HCT116 (cell line): ENCODE results near the gene KRT81. TPM values are rescaled to one million over a fixed set of nuclear protein-coding genes. Genes with fewer than 3 reads are reported as not detected.

Source experiments
- ATAC-seq: fragments of 200-7000 bp; cut with Tn5 transposase; 2 replicates; pipeline ENCODE4 v1.9.1; 2020; ENCODE audit warnings: mild to moderate bottlenecking, moderate library complexity
- BruUV-seq: library from RNA; stranded (reverse); fragments of 400-500 nt; replicated peaks from 2 replicates; lab custom pipeline; 2021; lab: Mats Ljungman, UMichigan
- CTCF ChIA-PET: fragments of 300-600 bp; sonication (Branson Sonifier 250); formaldehyde crosslinking; loops from one replicate; lab custom pipeline; 2021; ENCODE audit warnings: antibody characterized with exemption; lab: Charles Lee
- POLR2A ChIA-PET: fragments of 300-600, 350-600 bp; sonication (Branson Sonifier 250); formaldehyde crosslinking; loops from one replicate; lab custom pipeline; 2021; ENCODE audit warnings: antibody characterized with exemption; lab: Charles Lee
- RAD21 ChIA-PET, 2 experiments: fragments of 300-600 bp; sonication (Branson Sonifier 250); formaldehyde crosslinking; loops; one replicate each; lab custom pipeline; 2023; ENCODE audit warnings: low total read pairs in 2 of 2; ENCODE audit not compliant: uncharacterized antibody in 2 of 2, unreplicated experiment in 2 of 2, low non-redundant PET in 1 of 2; lab: Charles Lee
- DNase-seq: peaks from one replicate; pipeline ENCODE4 v3.0.0-alpha.2; 2010; ENCODE audit warnings: low read depth, low spot score
- H2AFZ ChIP-seq: fragments of 200-600 bp; shearing (Covaris generic), sonication (generic); 2 replicates; pipeline ENCODE4 v1.6.1; 2017; ENCODE audit warnings: low read depth, mixed run types, mixed read lengths, antibody characterized with exemption, low read length; ENCODE audit not compliant: poor library complexity, severe bottlenecking
- H3K27ac ChIP-seq: 2 replicates; pipeline ENCODE4 v1.5.1; 2012; ENCODE audit warnings: low read depth, low read length
- H3K27me3 ChIP-seq: fragments of 200-600 bp; sonication (generic); 2 replicates; pipeline ENCODE4 v1.6.1; 2016; ENCODE audit warnings: mixed run types, low read length, mixed read lengths; ENCODE audit not compliant: insufficient read depth
- H3K36me3 ChIP-seq, 2 experiments: fragments of 200-500 bp in 1 of 2; fragments of 200-600 bp in 1 of 2; sonication (Bioruptor generic) in 1 of 2; sonication (generic) in 1 of 2; 2 replicates each; pipeline versions ENCODE4 v1.5.1 to v1.6.1; 2014 to 2016; ENCODE audit warnings: low read length in 2 of 2, inconsistent platforms in 1 of 2, mixed read lengths in 1 of 2, mixed run types in 1 of 2; ENCODE audit not compliant: insufficient read depth in 2 of 2, control insufficient read depth in 1 of 2
- H3K4me1 ChIP-seq, 2 experiments: fragments of 200-600 bp in 1 of 2; sonication (generic) in 1 of 2; 2 replicates each; pipeline versions ENCODE4 v1.5.1 to v1.6.1; 2012 to 2017; ENCODE audit warnings: low read length in 2 of 2, inconsistent platforms in 1 of 2, mild to moderate bottlenecking in 1 of 2, mixed read lengths in 1 of 2, mixed run types in 1 of 2, moderate library complexity in 1 of 2; ENCODE audit not compliant: insufficient read depth in 2 of 2, control insufficient read depth in 1 of 2
- H3K4me2 ChIP-seq: fragments of 200-600 bp; sonication (generic); 2 replicates; pipeline ENCODE4 v1.6.1; 2017; ENCODE audit warnings: mixed run types, low read length, mixed read lengths
- H3K4me3 ChIP-seq, 2 experiments: fragments of 200-600 bp in 1 of 2; sonication (generic) in 1 of 2; replicated peaks in 1 of 2; 2 replicates each; pipeline ENCODE4 v1.5.1; 2011 to 2016; ENCODE audit warnings: low read length in 2 of 2, control low read depth in 1 of 2, low read depth in 1 of 2, mild to moderate bottlenecking in 1 of 2, mixed read lengths in 1 of 2, mixed run types in 1 of 2
- H3K79me2 ChIP-seq: fragments of 200-600 bp; sonication (generic); 2 replicates; pipeline ENCODE4 v1.6.1; 2017; ENCODE audit warnings: mild to moderate bottlenecking, mixed run types, low read length, moderate library complexity, mixed read lengths; ENCODE audit not compliant: insufficient read depth
- H3K9ac ChIP-seq: fragments of 200-600 bp; sonication (generic); 2 replicates; pipeline ENCODE4 v1.6.1; 2016; ENCODE audit warnings: low read length, mixed read lengths
- H3K9me2 ChIP-seq: fragments of 200-600 bp; sonication (generic), shearing (Covaris generic); 2 replicates; pipeline ENCODE4 v1.6.1; 2017; ENCODE audit warnings: mixed run types, mild to moderate bottlenecking, moderate library complexity; ENCODE audit not compliant: insufficient read depth
- H3K9me3 ChIP-seq, 2 experiments: fragments of 200-500 bp in 1 of 2; fragments of 200-600 bp in 1 of 2; sonication (Bioruptor generic) in 1 of 2; sonication (generic) in 1 of 2; 2 replicates each; pipeline ENCODE4 v1.6.1; 2014 to 2017; ENCODE audit warnings: low read length in 2 of 2, mixed read lengths in 2 of 2, inconsistent platforms in 1 of 2, low read depth in 1 of 2, mild to moderate bottlenecking in 1 of 2, mixed run types in 1 of 2, moderate library complexity in 1 of 2; ENCODE audit not compliant: control insufficient read depth in 1 of 2, insufficient read depth in 1 of 2
- H4K20me1 ChIP-seq: fragments of 200-600 bp; sonication (generic), shearing (Covaris generic); 2 replicates; pipeline ENCODE4 v1.6.1; 2017; ENCODE audit warnings: mixed run types, mild to moderate bottlenecking, moderate library complexity; ENCODE audit not compliant: insufficient read depth
- ATF3 ChIP-seq: IDR thresholded peaks from 2 replicates; pipeline ENCODE4 v1.6.1; 2012
- CEBPB ChIP-seq: IDR thresholded peaks from 2 replicates; pipeline ENCODE4 v1.6.1; 2012; ENCODE audit warnings: low read depth
- CTCF ChIP-seq, 3 experiments: fragments of 200-600 bp in 1 of 3; sonication (generic) in 1 of 3; IDR thresholded peaks in 2 of 3; conservative IDR thresholded peaks in 1 of 3; 2 replicates each; pipeline ENCODE4 v1.5.1; 2012 to 2017; ENCODE audit warnings: low read depth in 2 of 3, low read length in 2 of 3, antibody characterized with exemption in 1 of 3, borderline replicate concordance in 1 of 3, control low read depth in 1 of 3, mild to moderate bottlenecking in 1 of 3, mixed read lengths in 1 of 3, mixed run types in 1 of 3, moderate library complexity in 1 of 3; ENCODE audit not compliant: insufficient read depth in 1 of 3
- EGR1 ChIP-seq: IDR thresholded peaks from 2 replicates; pipeline ENCODE4 v1.6.1; 2012; ENCODE audit warnings: low read depth
- EZH2 ChIP-seq: fragments of 200-600 bp; sonication (generic); IDR thresholded peaks from 2 replicates; pipeline ENCODE4 v1.6.1; 2017; ENCODE audit warnings: antibody characterized with exemption, mixed run types
- FOSL1 ChIP-seq: IDR thresholded peaks from 2 replicates; pipeline ENCODE4 v1.6.1; 2012; ENCODE audit warnings: low read depth
- JUND ChIP-seq: IDR thresholded peaks from 2 replicates; pipeline ENCODE4 v1.6.1; 2012
- POLR2A ChIP-seq: IDR thresholded peaks from 2 replicates; pipeline ENCODE4 v1.7.0; 2011; ENCODE audit warnings: borderline replicate concordance; ENCODE audit not compliant: insufficient read depth, insufficient read length; ENCODE audit errors: extremely low read depth
- POLR2AphosphoS5 ChIP-seq: IDR thresholded peaks from 2 replicates; pipeline ENCODE4 v1.6.1; 2011; ENCODE audit warnings: mild to moderate bottlenecking, low read depth, low read length, moderate library complexity
- RAD21 ChIP-seq: IDR thresholded peaks from 2 replicates; pipeline ENCODE4 v1.6.1; 2012; ENCODE audit warnings: low read depth, mild to moderate bottlenecking
- SIN3A ChIP-seq: IDR thresholded peaks from 2 replicates; pipeline ENCODE4 v1.6.1; 2012; ENCODE audit warnings: low read depth
- SP1 ChIP-seq: IDR thresholded peaks from 2 replicates; pipeline ENCODE4 v1.6.1; 2012; ENCODE audit warnings: low read depth
- SRF ChIP-seq: IDR thresholded peaks from 2 replicates; pipeline ENCODE4 v1.6.1; 2012; ENCODE audit warnings: low read depth
- YY1 ChIP-seq: IDR thresholded peaks from 2 replicates; pipeline ENCODE4 v1.6.1; 2011; ENCODE audit warnings: low read length, low read depth, moderate library complexity, mild to moderate bottlenecking; ENCODE audit not compliant: insufficient replicate concordance; ENCODE audit errors: extremely low read depth
- ZBTB33 ChIP-seq: IDR thresholded peaks from 2 replicates; pipeline ENCODE4 v1.6.1; 2011; ENCODE audit warnings: mild to moderate bottlenecking, low read length, moderate library complexity; ENCODE audit not compliant: insufficient replicate concordance; ENCODE audit errors: extremely low read depth
- ZFX ChIP-seq: fragments of 450-650 bp; IDR thresholded peaks from 2 replicates; pipeline ENCODE4 v1.6.1; 2017
- ZNF274 ChIP-seq: fragments of 200-500 bp; sonication (Bioruptor generic); IDR thresholded peaks from 2 replicates; pipeline ENCODE4 v1.6.1; 2014; ENCODE audit warnings: mild to moderate bottlenecking, low read depth, low read length, inconsistent platforms
- intact Hi-C: fragments of 100-400 bp; cut with micrococcal nuclease; formaldehyde crosslinking; loops from 2 replicates; pipeline ENCODE4 v1.10.0; 2022
- total RNA-seq: library from RNA; stranded (reverse); gene quantifications from one replicate; pipeline ENCODE4 v1.2.1, GENCODE V29; 2021; ENCODE audit not compliant: unreplicated experiment

KRT81 gene
- total RNA-seq, 1 experiment from 2014 or later = 0.84 TPM

DNA sequence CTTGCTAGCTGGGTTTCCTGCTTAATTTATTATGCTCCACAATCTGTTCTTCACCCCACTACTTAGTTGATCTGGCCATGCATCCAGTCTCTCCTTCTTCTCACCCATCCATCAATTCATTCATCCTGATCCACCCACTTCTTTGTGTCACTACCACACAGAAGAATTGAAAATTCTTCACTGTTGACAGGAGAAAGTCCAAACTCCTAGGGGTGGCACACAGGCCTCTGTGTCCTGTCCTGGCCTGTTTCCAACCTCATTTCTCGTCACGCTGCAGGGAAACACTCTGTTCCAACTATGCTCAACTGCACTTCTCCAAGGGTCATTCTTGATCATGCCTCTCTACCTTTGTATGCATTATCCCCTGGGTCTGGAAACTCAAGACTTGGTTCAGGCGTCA lies 40.5 kb upstream of the KRT81 start:
- DNase-seq (no peak), ATAC-seq (no peak)
- H3K4me3 ChIP-seq = no peak overlapping the region
- no peaks in the 10 kb centered on the region for H3K9me3 ChIP-seq
- peaks cover 0 to 18% of the 10 kb centered on the region in 2 experiments; a peak in 2 of 4 replicates for H3K4me1 ChIP-seq
- no peak overlapping the region for H2AFZ ChIP-seq
- no peaks in the 10 kb centered on the region for H3K27me3 ChIP-seq
- H3K36me3 ChIP-seq = no peaks in the 10 kb centered on the region
- H3K9ac ChIP-seq = no peak overlapping the region
- no peak overlapping the region for H3K4me2 ChIP-seq
- H3K27ac ChIP-seq = no peak overlapping the region
- intact Hi-C loops = no loop called here
- H3K9me2 ChIP-seq = no peaks in the 10 kb centered on the region
- CTCF ChIA-PET = interaction anchor here (1.0 to 1.5 kb wide), 2 partner anchors 16 to 547 kb away, joined by 3 read pairs; no protein-coding TSS in a partner anchor
- RAD21 ChIA-PET = no interaction called here
- no peak for TF ChIP-seq POLR2A
- TF ChIP-seq POLR2AphosphoS5 = no peak
- POLR2A ChIA-PET = interaction anchor here (1.2 kb wide), 1 partner anchor 51 kb away, joined by 3 read pairs; no protein-coding TSS in a partner anchor
- no TSS peak for BruUV-seq
- no peaks in the 10 kb centered on the region for H4K20me1 ChIP-seq
- no peaks in the 10 kb centered on the region for H3K79me2 ChIP-seq

DNA sequence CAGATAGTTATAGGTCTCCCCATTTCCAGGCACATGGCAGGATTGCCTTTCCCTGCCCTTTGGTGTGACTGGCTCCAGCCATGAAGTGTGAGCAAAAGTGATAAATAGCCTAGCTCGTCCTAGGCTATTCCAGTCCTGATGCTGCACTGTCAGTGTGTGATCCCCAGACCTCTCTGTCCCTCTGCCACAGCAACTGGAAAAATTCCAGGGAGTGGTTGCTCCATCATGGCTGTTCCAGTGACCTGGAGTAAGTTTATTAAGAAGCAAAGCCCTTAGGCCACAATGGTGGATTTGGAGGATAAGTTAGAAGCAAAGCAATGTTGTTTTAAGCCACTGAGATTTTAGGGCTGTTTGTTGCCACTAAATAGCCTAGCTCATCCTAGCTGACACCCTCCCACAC lies 39.7 kb upstream of the KRT81 start:
- no peaks in the 10 kb centered on the region for H3K9me3 ChIP-seq
- no peaks in the 10 kb centered on the region for H3K36me3 ChIP-seq
- ATAC-seq (no peak), DNase-seq (no peak)
- ChIA-PET CTCF (interaction anchor here (1.0 to 1.5 kb wide), 3 partner anchors 15 to 548 kb away, joined by 3 to 5 read pairs (median 3); no protein-coding TSS in a partner anchor), RAD21 (no interaction called here), POLR2A (interaction anchor here (0.6 to 1.2 kb wide), 2 partner anchors 51 to 93 kb away, joined by 3 to 5 read pairs; no protein-coding TSS in a partner anchor)
- no peaks in the 10 kb centered on the region for H3K27me3 ChIP-seq
- peaks cover 0 to 15% of the 10 kb centered on the region in 2 experiments; a peak in 2 of 4 replicates for H3K4me1 ChIP-seq
- no peak overlapping the region for H3K4me2 ChIP-seq
- H3K9ac ChIP-seq = no peak overlapping the region
- no peaks in the 10 kb centered on the region for H4K20me1 ChIP-seq
- intact Hi-C loops = no loop called here
- no peaks in the 10 kb centered on the region for H3K9me2 ChIP-seq
- no TSS peak for BruUV-seq
- H2AFZ ChIP-seq = no peak overlapping the region
- H3K4me3 ChIP-seq = no peak overlapping the region
- H3K79me2 ChIP-seq = no peaks in the 10 kb centered on the region
- no peak overlapping the region for H3K27ac ChIP-seq
- TF ChIP-seq CEBPB = no peak
- TF ChIP-seq FOSL1 = no peak
- TF ChIP-seq EZH2 = no peak
- no peak for TF ChIP-seq POLR2A
- TF ChIP-seq SP1 = no peak
- TF ChIP-seq YY1 = no peak
- no peak for TF ChIP-seq ZFX
- no peak for TF ChIP-seq ATF3
- TF ChIP-seq SRF = no peak
- TF ChIP-seq CTCF (IDR thresholded peaks at IDR 0.05 in 2 of 3, conservative IDR thresholded peaks at IDR 0.05 in 1 of 3; ENCODE audit: borderline replicate concordance in 1 of 3, insufficient read depth in 1 of 3, low read depth in 2 of 3, low read length in 2 of 3) = no peak
- no peak for TF ChIP-seq ZNF274
- TF ChIP-seq RAD21 = no peak
- TF ChIP-seq ZBTB33 = no peak
- TF ChIP-seq SIN3A = no peak
- TF ChIP-seq JUND = no peak
- TF ChIP-seq EGR1 = no peak
